NCI-H2171 (cell line): ENCODE data around the gene RAB1B.
"Not testable (repeated sequence)": the region's sequence is repeated elsewhere in the genome, so short reads cannot be mapped to it uniquely, and the experiment has no call there.

ENCODE experiments used
- DNase-seq: peaks from one replicate; lab custom pipeline; 2025; lab: John Stamatoyannopoulos, UW

The RAB1B gene

DNA sequence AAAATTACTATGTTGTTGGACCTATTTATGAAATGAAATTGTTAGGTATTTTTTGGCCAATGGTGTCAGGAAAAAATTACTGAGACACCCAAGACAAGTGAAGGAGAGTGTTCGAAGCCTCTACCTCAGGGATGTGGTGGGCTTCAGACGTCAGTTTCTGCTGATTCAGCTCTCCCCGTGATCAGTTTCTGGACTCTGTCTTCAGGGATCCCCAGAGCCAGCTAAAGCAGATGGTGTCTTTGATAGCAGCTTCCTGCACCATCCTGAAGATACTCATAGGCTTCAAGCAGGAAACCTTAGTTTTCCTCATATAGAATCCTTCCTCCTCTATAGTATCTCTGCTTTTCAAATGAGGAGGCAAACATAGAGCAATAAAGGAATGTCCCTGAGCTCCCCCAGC lies 41.0 kb downstream of the RAB1B start:
- DNase-seq, result no peak

DNA sequence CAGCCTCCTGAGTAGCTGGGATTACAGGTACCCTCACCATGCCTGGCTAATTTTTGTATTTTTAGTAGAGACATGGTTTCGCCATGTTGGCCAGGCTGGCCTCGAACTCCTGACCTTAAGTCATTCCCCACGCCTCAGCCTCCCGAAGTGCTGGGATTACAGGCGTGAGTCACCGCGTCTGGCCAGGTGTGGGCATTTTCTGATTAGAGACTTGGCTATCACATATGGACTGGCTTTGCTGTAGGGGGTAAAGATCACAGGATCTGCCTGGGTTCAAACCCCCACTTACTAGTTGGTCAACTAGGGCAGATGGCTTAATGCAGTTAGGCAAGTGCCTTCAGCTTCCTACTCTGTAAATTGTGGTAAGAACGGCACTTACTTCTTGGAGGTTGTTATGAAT lies 41.9 kb downstream of the RAB1B start:
- DNase-seq, result no peak

GRCh38 chr11:66310803-66311440 lies 42.5 kb downstream of the RAB1B start:
- not testable (repeated sequence) for DNase-seq

- DNase-seq, result no peak
Measured at GRCh38 chr11:66311470-66311964, 43.1 kb downstream of the RAB1B start.

- DNase-seq, result peak; percentile 98
Measured at GRCh38 chr11:66311965-66312548, 43.6 kb downstream of the RAB1B start.

- DNase-seq, result peak; percentile 98
Measured at GRCh38 chr11:66312549-66313320, 44.3 kb downstream of the RAB1B start.

DNA sequence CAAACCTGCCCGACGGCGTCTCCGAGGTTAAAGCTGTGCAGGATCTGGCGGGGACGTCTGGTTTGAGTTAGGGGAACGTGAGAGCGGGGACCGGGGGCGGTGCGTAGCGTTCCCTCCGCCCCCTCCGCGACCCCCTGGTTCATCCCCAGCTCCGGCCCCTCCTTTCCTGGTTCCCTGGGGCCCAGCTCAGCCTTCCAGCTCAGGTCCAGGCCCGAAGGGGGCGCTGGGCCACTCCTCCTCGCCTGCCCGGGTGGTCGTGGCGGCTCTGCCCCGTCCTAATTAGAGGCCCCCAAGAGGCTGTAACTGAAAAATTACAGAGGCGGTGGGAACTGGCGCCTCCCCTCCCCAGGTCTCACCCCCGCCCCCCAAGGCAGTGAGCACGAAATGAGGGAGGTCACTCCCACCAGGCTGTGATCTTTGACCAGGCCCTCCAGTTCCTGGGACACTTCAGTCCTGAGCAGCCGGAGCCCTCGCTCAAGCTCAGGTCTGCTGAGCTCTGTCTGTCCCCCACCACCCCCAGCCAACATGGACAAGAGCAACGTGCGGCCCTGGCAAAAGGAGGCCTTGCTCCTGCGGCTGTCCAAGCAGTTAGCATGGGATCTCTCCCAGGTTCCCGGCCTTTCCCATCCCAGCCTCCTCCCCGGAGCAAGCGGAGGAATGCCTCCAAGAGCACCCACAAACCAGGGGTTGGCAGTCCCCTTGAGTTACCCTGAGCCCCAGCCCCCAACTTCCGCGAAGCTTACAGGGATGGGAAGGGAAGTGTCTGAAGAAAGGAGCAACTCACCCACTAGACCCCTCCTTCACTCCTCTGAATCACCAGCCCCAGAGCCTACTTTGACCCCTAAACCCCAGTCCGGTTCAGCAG lies 45.1 kb downstream of the RAB1B start:
- DNase-seq, result no peak

- no peak for DNase-seq
Measured at GRCh38 chr11:66314186-66314501, 45.7 kb downstream of the RAB1B start.

GRCh38 chr11:66314561-66315497 lies 46.4 kb downstream of the RAB1B start:
- no peak for DNase-seq

- no peak for DNase-seq
Measured at GRCh38 chr11:66315498-66315885, 47.1 kb downstream of the RAB1B start.

DNA sequence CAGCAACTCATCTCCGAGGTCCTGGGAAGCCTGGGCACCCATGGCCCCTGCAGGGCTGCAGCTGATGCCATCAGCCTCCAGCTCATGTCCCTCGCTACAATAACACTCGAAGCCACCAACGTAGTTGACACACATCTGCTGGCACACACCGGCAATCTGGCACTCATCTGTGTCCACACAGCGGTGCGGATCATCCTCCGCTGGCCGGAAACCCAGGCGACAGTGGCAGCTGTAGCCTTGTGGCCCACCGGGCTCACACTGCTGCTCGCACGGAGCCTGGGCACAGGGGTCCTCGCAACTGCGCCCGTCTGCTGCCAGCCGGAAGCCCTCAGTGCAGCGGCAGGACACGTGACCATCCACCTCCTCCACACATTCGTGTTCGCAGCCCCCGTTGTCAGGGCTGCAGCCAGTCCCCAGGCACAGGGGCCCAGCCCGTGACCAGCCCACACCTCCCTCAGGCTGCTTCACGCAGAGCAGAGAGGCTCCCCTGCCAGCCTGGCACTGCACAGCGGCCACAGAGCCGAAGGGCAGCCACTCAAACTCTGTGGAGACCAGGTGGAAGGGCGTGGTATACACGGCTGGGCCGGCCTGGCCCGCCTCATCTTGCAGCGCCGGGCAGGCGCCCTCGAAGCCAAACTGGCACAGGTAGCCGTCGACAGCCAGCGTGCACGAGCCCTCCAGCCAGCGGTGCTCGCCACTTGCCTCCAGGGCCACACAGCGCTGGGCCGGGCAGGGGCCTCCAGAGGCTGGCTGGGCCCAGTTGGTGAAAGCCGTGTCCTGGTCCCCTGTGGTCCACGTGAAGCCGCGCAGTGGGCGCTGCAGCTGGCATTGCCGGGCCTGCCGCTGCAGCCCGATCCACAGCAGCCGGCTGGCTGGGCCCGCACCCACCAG lies 47.7 kb downstream of the RAB1B start:
- DNase-seq, result no peak

- DNase-seq, result no peak
Measured at GRCh38 chr11:66316849-66317251, 48.4 kb downstream of the RAB1B start, which contains the start of gene CD248. TSS of gene CD248 (minus strand) at chr11:66317044. CDS start at chr11:66317027, 17 bp downstream.

DNA sequence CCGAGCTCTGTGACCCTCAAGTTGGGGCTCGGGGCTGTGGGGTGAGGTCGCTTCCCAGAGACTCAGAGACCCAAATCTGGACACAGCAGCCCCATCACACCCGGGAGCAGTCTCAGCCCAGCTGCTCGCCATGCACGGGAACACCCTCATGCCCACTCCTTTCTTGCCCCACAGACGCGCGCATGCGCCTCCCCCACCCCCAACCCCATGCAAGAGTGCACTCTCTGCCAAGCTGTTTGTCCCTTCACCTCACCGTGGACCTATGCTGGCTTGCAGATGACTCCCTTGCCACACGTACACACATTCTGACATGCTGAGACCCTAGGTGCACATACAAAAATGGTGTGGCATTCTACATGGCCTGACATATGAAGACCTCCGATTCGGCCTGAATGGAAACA lies 48.9 kb downstream of the RAB1B start:
- no peak for DNase-seq

DNA sequence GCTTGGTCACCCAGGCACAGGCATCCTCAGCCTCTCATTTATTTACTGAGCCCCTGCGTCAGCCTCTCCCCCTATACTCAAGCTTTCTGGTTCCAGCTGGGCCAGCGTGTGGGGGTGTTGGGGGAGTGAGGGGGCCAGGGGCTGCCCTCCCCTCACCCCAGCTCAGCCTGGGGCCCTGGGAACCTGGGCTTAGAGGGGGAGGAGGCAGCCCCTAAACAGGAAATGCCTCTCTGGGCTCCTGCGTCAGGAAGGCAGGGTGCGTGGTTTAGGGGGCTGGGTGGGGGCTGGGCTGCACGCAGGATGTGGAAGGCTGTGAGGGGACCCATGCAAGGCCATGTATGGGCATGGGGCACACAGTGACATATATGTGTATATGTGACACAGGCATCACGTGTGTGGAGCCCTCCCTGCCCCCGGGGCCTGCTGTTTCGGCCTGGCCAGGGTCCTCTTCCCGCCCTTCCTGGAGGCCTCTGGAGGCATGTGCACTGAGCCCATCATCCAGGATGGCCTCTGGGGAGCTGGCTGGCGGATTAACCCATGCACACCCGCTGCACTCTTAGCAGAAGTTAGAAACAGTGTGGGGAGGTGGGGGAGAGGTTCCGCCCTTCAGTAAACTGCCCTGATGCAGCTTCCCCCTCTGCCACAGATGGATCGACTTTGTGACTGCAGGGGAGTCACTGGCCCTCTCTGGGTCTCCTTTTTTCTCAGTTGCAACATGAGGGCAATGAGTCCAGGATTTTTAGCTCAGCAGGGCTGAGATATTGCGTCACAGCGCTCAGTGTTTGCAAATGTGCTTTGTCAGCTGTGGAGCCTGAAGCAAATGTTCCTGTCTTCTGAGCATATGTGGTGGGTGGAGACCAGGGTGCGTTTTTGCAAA lies 49.5 kb downstream of the RAB1B start:
- DNase-seq, result peak; percentile 53

DNA sequence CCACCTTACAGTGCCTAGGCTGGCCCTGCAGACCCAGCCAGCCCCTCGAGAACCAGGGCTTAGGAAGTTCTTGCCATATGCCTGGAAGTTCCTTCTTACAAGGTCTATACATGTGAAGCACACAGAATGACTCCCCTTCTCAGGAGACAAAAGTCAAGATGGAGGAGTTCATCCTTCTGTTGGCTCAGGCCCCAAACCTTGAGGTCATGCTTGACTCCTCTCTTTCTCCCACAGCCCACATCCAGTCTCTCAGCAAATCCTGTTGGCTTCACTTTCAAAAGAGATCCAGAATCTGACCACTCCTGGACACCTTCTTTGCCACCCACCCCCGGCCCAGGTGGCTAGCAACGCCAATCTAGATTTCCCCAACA lies 50.1 kb downstream of the RAB1B start:
- no peak for DNase-seq

DNA sequence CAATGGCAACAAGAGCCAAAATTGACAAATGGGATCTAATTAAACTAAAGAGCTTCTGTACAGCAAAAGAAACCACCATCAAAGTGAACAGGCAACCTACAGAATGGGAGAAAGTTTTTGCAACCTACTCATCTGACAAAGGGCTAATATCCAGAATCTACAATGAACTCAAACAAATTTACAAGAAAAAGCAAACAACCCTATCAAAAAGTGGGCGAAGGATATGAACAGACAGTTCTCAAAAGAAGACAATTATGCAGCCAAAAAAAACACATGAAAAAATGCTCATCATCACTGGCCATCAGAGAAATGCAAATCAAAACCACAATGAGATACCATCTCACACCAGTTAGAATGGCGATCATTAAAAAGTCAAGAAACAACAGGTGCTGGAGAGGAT lies 51.9 kb downstream of the RAB1B start:
- DNase-seq, result not testable (repeated sequence)

DNA sequence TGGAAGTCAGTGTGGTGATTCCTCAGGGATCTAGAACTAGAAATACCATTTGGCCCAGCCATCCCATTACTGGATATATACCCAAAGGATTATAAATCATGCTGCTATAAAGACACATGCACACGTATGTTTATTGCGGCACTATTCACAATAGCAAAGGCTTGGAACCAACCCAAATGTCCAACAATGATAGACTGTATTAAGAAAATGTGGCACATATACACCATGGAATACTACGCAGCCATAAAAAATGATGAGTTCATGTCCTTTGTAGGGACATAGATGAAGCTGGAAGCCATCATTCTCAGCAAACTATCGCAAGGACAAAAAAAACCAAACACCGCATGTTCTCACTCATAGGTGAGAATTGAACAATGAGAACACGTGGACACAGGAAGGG lies 52.3 kb downstream of the RAB1B start:
- not testable (repeated sequence) for DNase-seq

- DNase-seq, result no peak
Measured at GRCh38 chr11:66321606-66322005, 53.2 kb downstream of the RAB1B start.
